Pancreas (tissue), 10 donors: ENCODE data around the gene NSG1. TPM values are rescaled to one million over a fixed set of nuclear protein-coding genes. Genes with fewer than 3 reads are reported as not detected.

Experiments
- ATAC-seq, 4 donors: fragments of 200-7000 bp; cut with Tn5 transposase; one replicate each; pipeline versions ENCODE4 v1.8.0 to v1.9.1; 2020; ENCODE audit warnings: mild to moderate bottlenecking in 4 of 4, moderate library complexity in 4 of 4
- DNase-seq, 6 donors: peaks; one replicate each; pipeline ENCODE4 v3.0.0-alpha.2; 2020
- FAIRE-seq: peaks from 2 replicates; lab custom pipeline; 2012; peaks lifted over from hg19 to GRCh38; lab: Jason Lieb, UNC
- H3K27ac ChIP-seq, 4 donors: fragments of 200-600 bp; sonication (generic); 1 replicate in 3 of 4; 2 replicates in 1 of 4; pipeline versions ENCODE4 v1.5.0 to v1.8.0; 2020
- H3K27me3 ChIP-seq, 4 donors: fragments of 200-600 bp; one replicate each; pipeline ENCODE4 v1.8.0; 2021
- H3K36me3 ChIP-seq, 3 donors: fragments of 200-600 bp; sonication (generic) in 1 of 3; one replicate each; pipeline versions ENCODE4 v1.5.0 to v1.8.0; 2020 to 2021
- H3K4me1 ChIP-seq, 3 donors: fragments of 200-600 bp; one replicate each; pipeline ENCODE4 v1.8.0; 2021
- H3K4me3 ChIP-seq, 4 donors: fragments of 200-600 bp; sonication (generic) in 2 of 4; one replicate each; pipeline versions ENCODE4 v1.5.0 to v1.8.0; 2020 to 2021
- H3K9me3 ChIP-seq, 4 donors: fragments of 200-600 bp; one replicate each; pipeline ENCODE4 v1.8.0; 2021
- CTCF ChIP-seq, 4 donors: fragments of 200-600 bp; sonication (generic) in 3 of 4; IDR thresholded peaks; one replicate each; pipeline versions ENCODE4 v1.5.0 to v1.8.0; 2021; ENCODE audit warnings: antibody characterized with exemption in 4 of 4
- WGBS, 2 donors: extraction: QIAGEN DNeasy Blood & Tissue Kit; methylation state at CpG; one replicate each; pipeline ENCODE4 v1.1.7; 2013; 5-methylcytosine and 5-hydroxymethylcytosine counted together
- intact Hi-C, 3 donors: fragments of 100-400 bp; cut with DNase I; formaldehyde crosslinking; loops; one replicate each; pipeline versions ENCODE4 v1.11.1 to v1.14.2; 2022
- polyA plus RNA-seq, 2 donors: library from polyadenylated mRNA; stranded (reverse); fragments of 200-250 nt; gene quantifications; one replicate each; pipeline ENCODE4 v1.2.3, GENCODE V29; 2013
- total RNA-seq, 6 donors: library from RNA; stranded (reverse); fragmentation: NEBNext Ultra II Directional in 4 of 6; extraction: Animal tissue kit (Norgen Biotek cat#: 25700) in 4 of 6; gene quantifications; one replicate each; pipeline versions ENCODE4 v1.2.1 to v1.2.4, GENCODE V29; 2021 to 2023
- donor health status: healthy with polysubstance abuse.
- donor health status: DM: no; HTN: no; CAD: no; lungs with moderate emphysema.
- donor health status: DM: no; HTN: no; CAD: no.
- donor health status: control.
- donor health status: control.
- donor health status: Bipolar disorder and iron deficiency.
- donor health status: DM: yes; HTN: yes; CAD: no.
- donor health status: DM: no; HTN: no; CAD: no.
- donor health status: DM: no; HTN: no; CAD: no.
- donor health status: DM: yes; HTN: yes; CAD: no.

Gene NSG1
- total and polyA plus RNA-seq, 8 donors = 0.28 to 10.1 (median 1.1) TPM

GRCh38 chr4:4392501-4393183 is 5.7 kb downstream of the NSG1 start:
- Histone ChIP-seq H3K27me3 (peaks cover 0 to 7% (median under 1%) of the 10 kb centered on the region in 4 donors), H3K27ac (no peak overlapping the region), H3K4me1 (peaks cover 0 to 4% (median 0%) of the 10 kb centered on the region in 3 donors), H3K4me3 (no peak overlapping the region), H3K9me3 (no peaks in the 10 kb centered on the region), H3K36me3 (no peaks in the 10 kb centered on the region)
- no peak for TF ChIP-seq CTCF (IDR thresholded peaks at IDR 0.05)
- no peak for ATAC-seq
- intact Hi-C loops = no loop called here
- FAIRE-seq = no peak
- WGBS, 2 donors = 54% methylated on average over 13 of the region's 13 CpGs
- no peak for DNase-seq

DNA sequence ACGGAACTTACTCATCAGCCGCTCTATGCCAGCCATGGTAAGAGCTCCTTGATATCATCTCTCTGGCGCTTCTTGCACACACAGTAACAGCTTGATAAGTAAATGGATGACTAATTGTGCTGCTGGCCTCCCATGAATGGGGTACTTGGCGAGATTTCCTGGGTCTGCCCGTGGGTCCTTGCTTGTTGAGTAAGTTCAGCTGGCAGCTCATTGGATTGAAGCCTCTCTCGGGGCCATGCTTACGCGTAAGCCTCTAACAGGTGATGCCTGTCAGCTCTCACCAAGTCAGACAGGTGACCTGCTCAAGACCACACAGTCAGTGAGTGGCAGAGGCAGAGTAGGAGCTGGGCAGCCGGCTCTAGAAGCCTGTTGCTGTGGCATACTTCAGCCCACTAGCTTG is 7.7 kb downstream of the NSG1 start:
- Histone ChIP-seq H3K4me3 (no peak overlapping the region), H3K4me1 (no peaks in the 10 kb centered on the region), H3K27me3 (no peaks in the 10 kb centered on the region), H3K36me3 (no peaks in the 10 kb centered on the region), H3K27ac (no peak overlapping the region), H3K9me3 (no peaks in the 10 kb centered on the region)
- no peak for ATAC-seq
- TF ChIP-seq CTCF (IDR thresholded peaks at IDR 0.05) = no peak
- intact Hi-C loops = no loop called here
- DNase-seq = peak in 1 of 6 donors; percentile 20
- FAIRE-seq = no peak
- WGBS, 2 donors = 55 to 68% methylated on average over 9 of the region's 9 CpGs

DNA sequence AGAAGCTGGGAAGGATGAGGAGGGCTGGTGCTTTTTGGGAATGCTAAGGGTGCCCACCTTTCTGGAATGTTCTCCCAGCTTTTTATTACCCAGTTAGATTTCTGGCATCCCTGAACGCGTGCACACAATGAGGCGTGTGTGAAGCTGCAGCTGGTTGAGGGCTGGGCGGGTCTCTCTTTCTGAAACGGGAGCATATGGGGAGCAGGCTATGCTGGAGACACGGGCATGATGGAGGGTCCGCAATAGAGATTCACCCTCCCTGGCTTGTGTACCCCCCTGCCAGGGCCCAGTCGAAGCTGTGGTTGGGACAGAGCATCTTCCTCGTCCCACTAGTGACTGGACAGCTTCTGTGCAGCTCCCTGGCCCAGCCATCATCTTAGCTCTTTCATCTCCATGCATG is 8.5 kb downstream of the NSG1 start:
- Histone ChIP-seq H3K4me1 (no peaks in the 10 kb centered on the region), H3K36me3 (no peaks in the 10 kb centered on the region), H3K9me3 (no peaks in the 10 kb centered on the region), H3K27ac (no peak overlapping the region), H3K4me3 (no peak overlapping the region), H3K27me3 (no peaks in the 10 kb centered on the region)
- ATAC-seq (no peak), FAIRE-seq (no peak), DNase-seq (no peak)
- no peak for TF ChIP-seq CTCF (IDR thresholded peaks at IDR 0.05)
- WGBS, 2 donors = 40 to 52% methylated on average over 9 of the region's 9 CpGs
- intact Hi-C loops = no loop called here

DNA sequence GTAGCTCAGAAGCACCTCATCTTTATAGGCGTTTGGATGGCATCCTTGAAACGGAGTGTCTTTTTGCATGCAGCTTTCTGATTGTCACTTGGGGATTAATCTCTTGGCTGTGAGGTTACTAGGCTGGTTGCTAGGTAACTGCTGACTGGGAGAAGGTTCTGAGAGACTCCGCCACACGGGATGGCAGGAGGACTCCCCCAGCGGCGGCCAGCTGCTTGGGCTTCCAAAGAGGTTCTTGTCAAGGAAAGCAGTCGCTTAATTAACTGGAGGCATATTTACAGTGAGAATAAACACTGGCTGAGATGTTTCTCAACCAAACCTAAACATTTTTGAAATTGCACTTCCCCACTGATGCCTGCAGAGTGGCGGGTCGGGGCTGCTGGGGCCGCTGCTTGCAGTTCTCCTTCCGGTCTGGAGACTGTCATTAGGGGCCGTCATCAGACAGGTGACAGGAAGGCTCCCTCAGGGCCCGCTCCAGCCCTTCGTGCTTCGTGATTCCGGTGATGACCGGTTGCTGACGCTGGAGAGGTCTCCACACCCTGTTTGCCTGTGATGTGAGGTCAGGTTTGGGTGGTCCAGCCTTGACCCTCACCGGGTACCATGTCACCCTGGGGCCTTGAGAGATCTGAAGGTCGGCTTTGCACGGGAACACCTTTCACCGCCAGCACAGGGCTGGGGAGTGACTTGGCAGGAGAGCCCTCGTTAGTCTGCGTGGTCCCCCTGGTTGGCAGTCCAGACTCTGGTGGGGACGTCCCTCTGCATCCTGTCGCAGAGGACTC is 9.1 kb downstream of the NSG1 start:
- no peak overlapping the region for H3K27ac ChIP-seq
- peak in 3 of 4 donors; percentile 32 to 79 (median 76) for ATAC-seq
- TF ChIP-seq CTCF (IDR thresholded peaks at IDR 0.05) = no peak
- 18 to 22% methylated on average over 26 of the region's 26 CpGs for whole genome bisulfite sequencing, 2 donors
- no peaks in the 10 kb centered on the region for H3K9me3 ChIP-seq
- H3K36me3 ChIP-seq = no peaks in the 10 kb centered on the region
- no peaks in the 10 kb centered on the region for H3K27me3 ChIP-seq
- FAIRE-seq = no peak
- intact Hi-C loops = no loop called here
- DNase-seq = peak in 1 of 6 donors; percentile 40
- no peak overlapping the region for H3K4me3 ChIP-seq
- no peaks in the 10 kb centered on the region for H3K4me1 ChIP-seq
